HEK293 (cell line): ENCODE data around the gene KRT16.
A peak's percentile ranks its signal among the peaks of the same experiment; 100 is the strongest.

Experiments used
- CTCF ChIP-seq: fragments of 450-650 bp; formaldehyde crosslinking; IDR thresholded peaks from 2 replicates; pipeline ENCODE4 v1.5.1; 2016; ENCODE audit warnings: missing biosample characterization, missing genetic modification characterization
- IKZF3 ChIP-seq: fragments of 450-650 bp; IDR thresholded peaks from 2 replicates; pipeline ENCODE4 v1.5.0; 2018; ENCODE audit warnings: missing biosample characterization, mild to moderate bottlenecking, missing genetic modification characterization, moderate library complexity

GRCh38 chr17:41579484-41580243 is 32.9 kb downstream of the KRT16 start:
- TF ChIP-seq CTCF (tag by site-specific recombination) (peak; percentile 89), IKZF3 (tag by site-specific recombination) (peak; percentile 33; the same call in 1 of the 2 replicates)
